Neural cell (in vitro differentiated cells): ENCODE measurements around the gene FNDC3B.

Source experiments
- CTCF ChIP-seq: fragments of 450-650 bp; IDR thresholded peaks from 2 replicates; pipeline ENCODE4 v1.5.1; 2014; ENCODE audit warnings: antibody characterized with exemption, mild to moderate bottlenecking, moderate library complexity; ENCODE audit not compliant: poor library complexity, severe bottlenecking
- EP300 ChIP-seq: fragments of 450-650 bp; conservative IDR thresholded peaks from 2 replicates; pipeline ENCODE4 v1.6.1; 2014; ENCODE audit warnings: antibody characterized with exemption, mild to moderate bottlenecking, moderate library complexity; ENCODE audit not compliant: poor library complexity, severe bottlenecking
- EZH2 ChIP-seq: fragments of 200-600, 300-800 bp; shearing (Covaris generic), sonication (generic); IDR thresholded peaks from 2 replicates; pipeline ENCODE4 v1.6.1; 2014; ENCODE audit warnings: antibody characterized with exemption, low read length, borderline replicate concordance, mild to moderate bottlenecking; ENCODE audit not compliant: insufficient read depth, poor library complexity, severe bottlenecking
- POLR2AphosphoS5 ChIP-seq: IDR thresholded peaks from 2 replicates; pipeline ENCODE4 v1.6.1; 2012
- RAD21 ChIP-seq: fragments of 450-650 bp; conservative IDR thresholded peaks from 2 replicates; pipeline ENCODE4 v1.6.1; 2014; ENCODE audit warnings: antibody characterized with exemption, mild to moderate bottlenecking, moderate library complexity
- SMC3 ChIP-seq: fragments of 450-650 bp; conservative IDR thresholded peaks from 2 replicates; pipeline ENCODE4 v1.6.1; 2014; ENCODE audit warnings: antibody characterized with exemption, mild to moderate bottlenecking, moderate library complexity; ENCODE audit not compliant: poor library complexity
- TAF1 ChIP-seq: IDR thresholded peaks from 2 replicates; pipeline ENCODE4 v1.6.1; 2012; ENCODE audit warnings: low read depth
- TF ChIP-seq, protein P1 (sequence below): IDR thresholded peaks from 2 replicates; pipeline ENCODE4 v1.6.1; 2012; ENCODE audit warnings: borderline replicate concordance

- TF ChIP-seq CTCF (no peak), SMC3 (no peak), POLR2AphosphoS5 (no peak), RAD21 (no peak), EZH2 (no peak), TAF1 (no peak), EP300 (no peak)
- TF ChIP-seq, protein P1, sequence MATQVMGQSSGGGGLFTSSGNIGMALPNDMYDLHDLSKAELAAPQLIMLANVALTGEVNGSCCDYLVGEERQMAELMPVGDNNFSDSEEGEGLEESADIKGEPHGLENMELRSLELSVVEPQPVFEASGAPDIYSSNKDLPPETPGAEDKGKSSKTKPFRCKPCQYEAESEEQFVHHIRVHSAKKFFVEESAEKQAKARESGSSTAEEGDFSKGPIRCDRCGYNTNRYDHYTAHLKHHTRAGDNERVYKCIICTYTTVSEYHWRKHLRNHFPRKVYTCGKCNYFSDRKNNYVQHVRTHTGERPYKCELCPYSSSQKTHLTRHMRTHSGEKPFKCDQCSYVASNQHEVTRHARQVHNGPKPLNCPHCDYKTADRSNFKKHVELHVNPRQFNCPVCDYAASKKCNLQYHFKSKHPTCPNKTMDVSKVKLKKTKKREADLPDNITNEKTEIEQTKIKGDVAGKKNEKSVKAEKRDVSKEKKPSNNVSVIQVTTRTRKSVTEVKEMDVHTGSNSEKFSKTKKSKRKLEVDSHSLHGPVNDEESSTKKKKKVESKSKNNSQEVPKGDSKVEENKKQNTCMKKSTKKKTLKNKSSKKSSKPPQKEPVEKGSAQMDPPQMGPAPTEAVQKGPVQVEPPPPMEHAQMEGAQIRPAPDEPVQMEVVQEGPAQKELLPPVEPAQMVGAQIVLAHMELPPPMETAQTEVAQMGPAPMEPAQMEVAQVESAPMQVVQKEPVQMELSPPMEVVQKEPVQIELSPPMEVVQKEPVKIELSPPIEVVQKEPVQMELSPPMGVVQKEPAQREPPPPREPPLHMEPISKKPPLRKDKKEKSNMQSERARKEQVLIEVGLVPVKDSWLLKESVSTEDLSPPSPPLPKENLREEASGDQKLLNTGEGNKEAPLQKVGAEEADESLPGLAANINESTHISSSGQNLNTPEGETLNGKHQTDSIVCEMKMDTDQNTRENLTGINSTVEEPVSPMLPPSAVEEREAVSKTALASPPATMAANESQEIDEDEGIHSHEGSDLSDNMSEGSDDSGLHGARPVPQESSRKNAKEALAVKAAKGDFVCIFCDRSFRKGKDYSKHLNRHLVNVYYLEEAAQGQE, result no peak
Observed at GRCh38 chr3:172342097-172342659, 302.8 kb downstream of the FNDC3B start.
